ENCODE data around the gene STIL.
"Not testable (repeated sequence)": the region's sequence is repeated elsewhere in the genome, so short reads cannot be mapped to it uniquely, and the experiment has no call there.

STIL gene

DNA sequence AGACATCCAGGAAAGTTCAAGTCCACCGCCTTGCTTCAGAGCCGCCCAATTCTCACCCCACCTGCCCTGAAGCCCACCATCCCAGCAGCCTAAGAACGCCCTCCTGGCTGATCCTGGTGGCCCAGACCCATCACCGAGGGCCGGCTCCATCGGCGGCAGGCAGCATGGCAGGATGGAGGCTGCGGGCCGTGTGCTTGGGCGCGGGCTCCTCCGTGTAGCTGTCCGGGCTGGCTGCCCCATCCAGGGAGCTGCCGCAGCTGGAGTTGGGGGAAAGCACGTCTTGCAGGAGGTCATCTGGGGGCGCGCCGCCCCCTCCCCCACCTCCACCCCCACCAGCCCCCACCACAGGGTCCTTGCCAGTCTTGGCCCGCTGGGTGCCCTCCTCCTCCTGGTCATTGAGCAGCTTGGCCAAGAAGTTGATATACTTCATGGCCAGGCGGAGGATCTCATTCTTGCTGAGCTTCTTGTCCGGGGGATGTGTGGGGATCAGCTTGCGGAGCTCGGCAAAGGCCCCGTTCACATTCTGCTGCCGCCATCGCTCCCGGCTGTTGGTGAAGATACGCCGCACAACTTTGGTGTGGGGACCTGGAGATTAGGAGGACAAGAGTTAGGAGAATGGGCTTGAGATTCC is 94.2 kb downstream of the STIL start:
- no peak for DNase-seq (ENCODE audit: low spot score)

DNA sequence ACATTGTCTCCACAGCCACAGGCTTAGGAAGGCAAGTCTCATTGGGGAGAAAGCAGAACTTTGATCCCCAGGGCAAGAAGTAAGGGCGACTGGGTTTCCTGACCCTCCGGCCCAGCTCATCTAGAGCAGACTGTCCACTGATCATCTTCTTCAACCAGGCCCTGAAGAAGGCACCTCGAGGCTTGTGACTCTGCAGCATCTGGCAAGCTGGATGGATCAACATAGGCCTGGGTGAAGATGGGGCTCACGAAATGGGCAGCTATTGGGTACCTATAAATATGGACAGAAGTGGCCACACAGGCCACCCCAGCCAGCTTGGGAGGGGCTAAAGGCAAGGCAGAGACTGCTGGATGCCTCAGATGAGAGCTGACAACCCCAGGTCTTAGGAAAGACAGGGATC is 94.9 kb downstream of the STIL start:
- DNase-seq (ENCODE audit: low spot score) = no peak

- no peak for DNase-seq (ENCODE audit: low spot score)
These were observed 97.5 kb downstream of the STIL start for GRCh38 chr1:47216278-47217059.

DNA sequence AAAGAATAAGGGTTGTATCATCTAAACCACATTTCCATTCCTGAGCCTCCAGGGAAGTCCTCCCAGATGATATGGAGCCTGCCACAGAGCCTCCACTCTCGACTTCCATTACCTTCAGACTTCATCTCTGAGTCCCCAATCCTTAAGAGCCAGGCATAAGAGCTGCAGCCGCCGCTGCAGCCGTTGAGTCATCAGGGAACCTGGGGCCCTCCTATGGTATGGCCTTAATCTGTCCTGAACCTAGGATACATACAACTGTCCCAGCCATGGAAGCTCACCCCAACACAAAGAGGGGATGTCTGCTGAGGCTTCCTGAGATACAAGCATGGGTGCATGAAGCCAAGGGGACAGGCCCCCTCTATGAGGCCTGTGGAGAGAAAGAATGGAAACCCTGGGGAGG is 98.2 kb downstream of the STIL start:
- DNase-seq (ENCODE audit: low spot score) = no peak

GRCh38 chr1:47214549-47214948 is 99.4 kb downstream of the STIL start:
- no peak for DNase-seq (ENCODE audit: low spot score)

DNA sequence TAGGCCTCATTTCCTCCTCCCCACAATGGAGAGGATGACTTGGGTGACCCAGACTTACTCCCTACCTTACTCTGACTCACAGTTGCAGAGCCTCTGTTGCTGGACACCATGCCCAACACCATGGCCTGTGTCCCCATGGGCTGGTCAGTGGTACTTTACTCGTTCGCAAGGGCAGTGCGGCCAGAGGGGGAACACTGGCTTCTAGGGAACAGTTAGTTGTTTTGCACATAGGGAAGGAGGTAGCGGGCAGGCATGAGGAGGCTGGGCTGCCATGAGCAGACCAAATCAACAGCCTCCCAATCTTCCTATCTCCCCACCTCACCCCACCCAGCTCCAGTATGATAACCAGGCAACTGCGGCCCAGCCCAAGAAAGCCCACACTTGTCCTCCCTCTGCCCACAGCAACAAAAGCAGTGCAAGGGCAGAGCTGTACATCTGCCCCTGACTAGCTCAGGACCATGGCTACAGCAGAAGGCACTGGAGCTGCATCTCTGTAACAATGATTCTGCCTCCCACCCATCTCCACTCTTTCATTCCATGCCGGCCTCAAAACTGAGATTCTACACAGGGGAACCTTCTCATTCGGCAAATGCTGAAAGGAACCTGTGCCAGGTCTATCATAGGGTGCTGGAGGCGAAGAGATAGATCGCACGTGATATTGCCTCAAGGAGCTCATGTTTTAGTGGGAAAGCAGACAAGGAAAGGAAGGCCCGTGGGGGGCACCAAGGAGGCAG is 100.5 kb downstream of the STIL start:
- DNase-seq (ENCODE audit: low spot score) = no peak

- no peak for DNase-seq (ENCODE audit: low spot score)
These were observed 101.2 kb downstream of the STIL start for GRCh38 chr1:47212636-47213229.

GRCh38 chr1:47211796-47212269 is 102.1 kb downstream of the STIL start:
- no peak for DNase-seq (ENCODE audit: low spot score)

GRCh38 chr1:47210666-47211065 is 103.3 kb downstream of the STIL start:
- no peak for DNase-seq (ENCODE audit: low spot score)

- no peak for DNase-seq (ENCODE audit: low spot score)
These were observed 104.1 kb downstream of the STIL start for GRCh38 chr1:47209725-47210325.

- no peak for DNase-seq (ENCODE audit: low spot score)
These were observed 104.9 kb downstream of the STIL start for GRCh38 chr1:47209091-47209490.

GRCh38 chr1:47208374-47208850 is 105.5 kb downstream of the STIL start:
- DNase-seq (ENCODE audit: low spot score) = no peak

DNA sequence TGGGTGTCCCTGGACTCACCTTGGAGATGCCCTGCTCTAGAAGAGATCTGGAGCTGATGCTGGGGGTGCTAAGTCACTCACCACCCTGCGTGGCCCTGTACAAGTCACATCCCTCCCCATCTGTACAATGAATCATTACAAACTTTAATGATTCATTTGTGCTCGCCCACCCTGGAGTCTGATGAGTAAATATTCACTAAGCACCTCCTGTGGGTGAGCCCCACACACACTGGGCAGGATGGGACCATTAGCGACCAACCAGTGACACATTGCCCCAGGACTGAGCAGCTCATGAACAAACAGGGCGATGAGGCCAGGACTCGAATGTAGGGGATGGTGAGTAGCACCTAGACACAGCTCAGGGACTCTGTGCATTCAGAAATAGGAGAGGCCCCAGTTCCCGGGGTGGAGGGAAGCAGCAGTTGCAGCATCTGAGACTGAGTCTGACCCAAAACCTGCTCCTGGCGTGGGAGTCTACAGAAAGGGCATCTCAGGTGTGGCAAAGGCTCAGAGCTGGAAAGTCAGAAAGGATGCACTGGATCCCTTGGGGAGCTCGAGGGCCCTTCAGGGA is 106.1 kb downstream of the STIL start:
- DNase-seq (ENCODE audit: low spot score) = no peak

GRCh38 chr1:47205918-47206317 is 108.0 kb downstream of the STIL start:
- DNase-seq (ENCODE audit: low spot score) = no peak

- DNase-seq (ENCODE audit: low spot score) = not testable (repeated sequence)
These were observed 110.4 kb downstream of the STIL start for GRCh38 chr1:47203504-47203903.

DNA sequence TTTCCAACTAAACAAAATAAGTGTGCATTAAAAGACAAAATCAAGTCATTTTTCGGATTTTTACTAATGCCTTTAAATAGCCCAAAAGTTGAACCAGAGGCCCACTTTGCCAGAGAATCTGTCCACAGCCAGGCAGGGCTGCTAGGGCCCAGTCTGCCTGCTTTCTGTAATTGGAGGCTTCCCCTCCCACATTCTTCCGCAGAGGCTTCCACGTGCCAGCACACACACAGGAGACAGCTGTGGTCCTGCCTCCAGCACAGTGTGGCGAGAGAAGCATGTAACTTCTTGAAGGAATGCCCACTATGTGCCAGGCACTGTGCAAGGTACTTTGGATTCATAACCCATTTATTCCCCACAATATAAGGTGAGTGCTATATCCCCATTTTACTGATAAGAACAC is 112.8 kb downstream of the STIL start:
- DNase-seq (ENCODE audit: low spot score) = no peak
